ENCODE data around the gene RBMS1. TPM values are rescaled to one million over a fixed set of nuclear protein-coding genes. Genes with fewer than 3 reads are reported as not detected.

RBMS1 gene
- total and polyA plus RNA-seq, 7 donors, result 4.4 to 91.8 (median 69.2) TPM

GRCh38 chr2:160377204-160377995 lies 116.2 kb downstream of the RBMS1 start:
- Histone ChIP-seq H3K27ac (peak overlapping the region; percentile 12 to 69 (median 54)), H3K4me1 (peaks cover 0 to 100% (median 98%) of the 10 kb centered on the region in 4 donors), H3K27me3 (no peaks in the 10 kb centered on the region), H3K9me3 (no peaks in the 10 kb centered on the region), H3K36me3 (no peaks in the 10 kb centered on the region), H3K4me3 (no peak overlapping the region)
- DNase-seq, result no peak
- 49 to 70% methylated on average over 6 of the region's 6 CpGs for WGBS, 2 donors
- no peak for TF ChIP-seq EP300 (IDR thresholded peaks at IDR 0.05)
- TF ChIP-seq CTCF (IDR thresholded peaks at IDR 0.05), result no peak
- no peak for TF ChIP-seq POLR2A (IDR thresholded peaks at IDR 0.05)
- TF ChIP-seq POLR2AphosphoS5 (IDR thresholded peaks at IDR 0.05), result no peak
- intact Hi-C loops (cut with DNase I), result no loop called here

GRCh38 chr2:160376576-160376975 lies 117.0 kb downstream of the RBMS1 start:
- peak overlapping the region; percentile 12 to 69 (median 60) for H3K27ac ChIP-seq
- no peak for DNase-seq
- no peak for TF ChIP-seq CTCF (IDR thresholded peaks at IDR 0.05)
- TF ChIP-seq EP300 (IDR thresholded peaks at IDR 0.05), result no peak
- H3K4me3 ChIP-seq, result no peak overlapping the region
- no peaks in the 10 kb centered on the region for H3K36me3 ChIP-seq
- H3K27me3 ChIP-seq, result no peaks in the 10 kb centered on the region
- intact Hi-C loops (cut with DNase I), result no loop called here
- no peaks in the 10 kb centered on the region for H3K9me3 ChIP-seq
- peaks cover 0 to 100% (median 99%) of the 10 kb centered on the region in 4 donors for H3K4me1 ChIP-seq
- 79 to 87% methylated on average over 4 of the region's 4 CpGs for WGBS, 2 donors

- WGBS, 2 donors, result 43 to 70% methylated on average over 2 of the region's 2 CpGs
- intact Hi-C loops (cut with DNase I), result no loop called here
- Histone ChIP-seq H3K27me3 (no peaks in the 10 kb centered on the region), H3K4me3 (no peak overlapping the region), H3K27ac (peak overlapping the region; percentile 24 to 69 (median 56)), H3K36me3 (no peaks in the 10 kb centered on the region), H3K9me3 (no peaks in the 10 kb centered on the region), H3K4me1 (peaks cover 0 to 100% (median 100%) of the 10 kb centered on the region in 4 donors)
- TF ChIP-seq CTCF (IDR thresholded peaks at IDR 0.05) (no peak), POLR2AphosphoS5 (IDR thresholded peaks at IDR 0.05) (peak in 2 of 4 donors; percentile 15 to 37)
- DNase-seq, result no peak
These were observed 117.7 kb downstream of the RBMS1 start for GRCh38 chr2:160375802-160376469.

GRCh38 chr2:160375037-160375436 lies 118.6 kb downstream of the RBMS1 start:
- peaks cover 0 to 100% (median 99%) of the 10 kb centered on the region in 4 donors for H3K4me1 ChIP-seq
- H3K27ac ChIP-seq, result peak overlapping the region; percentile 24 to 69 (median 56)
- TF ChIP-seq POLR2A (IDR thresholded peaks at IDR 0.05) (no peak), EP300 (IDR thresholded peaks at IDR 0.05) (no peak), POLR2AphosphoS5 (IDR thresholded peaks at IDR 0.05) (no peak), CTCF (IDR thresholded peaks at IDR 0.05) (no peak)
- no peaks in the 10 kb centered on the region for H3K36me3 ChIP-seq
- no peak overlapping the region for H3K4me3 ChIP-seq
- no peaks in the 10 kb centered on the region for H3K27me3 ChIP-seq
- no peaks in the 10 kb centered on the region for H3K9me3 ChIP-seq
- DNase-seq, result no peak
- intact Hi-C loops (cut with DNase I), result no loop called here
- 91% methylated on average over 4 of the region's 4 CpGs for WGBS, 2 donors

Data from sigmoid colon (tissue), 7 donors.